GM19023 (cell line): Measurements from ENCODE around the gene GATD1.
"Not testable (repeated sequence)": the region's sequence is repeated elsewhere in the genome, so short reads cannot be mapped to it uniquely, and the experiment has no call there.

Source experiments
- ATAC-seq: cut with Tn5 transposase; IDR thresholded peaks from one replicate; pipeline ENCODE4 v1.9.1; 2021; ENCODE audit warnings: mild to moderate bottlenecking, moderate library complexity; ENCODE audit not compliant: unreplicated experiment

GATD1 gene

DNA sequence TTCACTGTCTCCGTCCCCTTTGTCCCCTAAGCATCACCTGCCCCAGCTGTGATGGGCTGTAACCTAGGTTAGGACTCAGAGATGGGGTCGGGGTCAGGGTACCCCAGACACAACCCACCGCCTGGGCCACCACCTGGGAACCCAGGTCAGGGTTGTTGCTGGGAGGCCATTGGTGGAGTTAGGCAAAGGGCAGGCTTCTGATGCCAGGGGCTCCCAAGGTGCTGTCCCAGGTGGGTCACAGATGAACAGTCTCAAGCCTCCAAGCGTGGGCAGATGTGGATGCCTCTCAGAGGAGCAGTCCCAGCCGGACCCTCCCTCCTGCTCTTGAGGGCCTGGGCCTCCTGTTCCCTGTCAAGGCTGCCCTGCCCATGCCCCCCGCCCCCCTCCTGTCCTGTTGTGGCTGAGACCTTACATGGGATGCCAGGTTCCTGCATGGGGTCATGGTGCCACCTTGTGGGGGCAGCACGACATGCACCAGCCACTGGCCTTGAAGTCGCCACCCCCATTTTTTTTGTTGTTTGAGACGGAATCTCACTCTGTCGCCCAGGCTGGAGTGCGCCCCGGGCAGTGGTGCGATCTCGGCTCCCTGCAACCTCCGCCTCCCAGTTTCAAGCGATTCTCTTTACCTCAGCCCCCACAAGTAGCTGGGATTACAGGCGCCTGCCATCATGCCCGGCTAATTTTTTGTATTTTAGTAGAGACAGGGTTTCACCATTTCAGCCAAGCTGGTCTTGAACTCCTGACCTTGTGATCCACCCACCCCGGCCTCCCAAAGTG, 12.1 kb downstream of the GATD1 start:
- ATAC-seq: no peak

DNA sequence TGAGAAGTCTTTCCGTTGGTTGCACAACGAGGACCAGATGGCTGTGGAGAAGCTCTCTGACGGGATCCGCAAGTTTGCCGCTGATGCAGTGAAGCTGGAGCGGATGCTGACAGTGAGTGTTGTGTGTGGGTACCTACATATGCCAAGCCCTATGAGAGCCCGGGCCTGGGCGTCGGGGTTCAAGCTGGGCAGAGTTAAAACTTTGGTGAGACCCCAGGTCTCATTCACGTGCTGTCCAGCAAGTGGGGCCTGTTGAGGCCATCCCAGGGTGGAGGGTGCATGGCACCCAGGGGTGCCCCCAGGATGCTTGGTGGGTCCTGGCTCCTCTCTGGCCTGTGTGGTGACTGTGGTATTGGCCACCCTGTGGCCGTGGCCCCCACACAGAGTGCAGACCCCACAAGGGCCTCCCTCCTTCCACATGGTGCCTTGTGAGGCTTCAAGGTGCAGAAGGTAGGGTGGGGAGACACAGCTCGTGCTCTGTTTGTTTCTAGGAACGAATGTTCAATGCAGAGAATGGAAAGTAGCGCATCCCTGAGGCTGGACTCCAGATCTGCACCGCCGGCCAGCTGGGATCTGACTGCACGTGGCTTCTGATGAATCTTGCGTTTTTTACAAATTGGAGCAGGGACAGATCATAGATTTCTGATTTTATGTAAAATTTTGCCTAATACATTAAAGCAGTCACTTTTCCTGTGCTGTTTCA, 12.8 kb downstream of the GATD1 start:
- ATAC-seq: no peak

GRCh38 chr11:763549-764321, 13.6 kb downstream of the GATD1 start:
- ATAC-seq: no peak

DNA sequence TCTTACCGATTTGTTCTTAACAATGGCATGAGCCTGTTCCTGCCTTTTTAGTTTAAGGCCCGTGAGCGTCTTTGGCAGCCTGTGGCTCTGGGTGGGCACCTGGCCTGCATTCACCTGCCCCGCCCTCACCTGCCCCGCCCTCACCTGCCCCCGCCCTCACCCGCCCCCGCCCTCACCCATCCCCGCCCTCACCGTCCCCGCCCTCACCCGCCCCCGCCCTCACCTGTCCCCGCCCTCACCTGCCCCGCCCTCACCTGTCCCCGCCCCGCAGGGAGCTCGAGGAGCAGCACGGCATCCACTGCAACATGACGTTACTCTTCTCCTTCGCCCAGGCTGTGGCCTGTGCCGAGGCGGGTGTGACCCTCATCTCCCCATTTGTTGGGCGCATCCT, 14.2 kb downstream of the GATD1 start:
- no peak for ATAC-seq

- no peak for ATAC-seq
Observed at GRCh38 chr11:762421-763072, 14.7 kb downstream of the GATD1 start.

DNA sequence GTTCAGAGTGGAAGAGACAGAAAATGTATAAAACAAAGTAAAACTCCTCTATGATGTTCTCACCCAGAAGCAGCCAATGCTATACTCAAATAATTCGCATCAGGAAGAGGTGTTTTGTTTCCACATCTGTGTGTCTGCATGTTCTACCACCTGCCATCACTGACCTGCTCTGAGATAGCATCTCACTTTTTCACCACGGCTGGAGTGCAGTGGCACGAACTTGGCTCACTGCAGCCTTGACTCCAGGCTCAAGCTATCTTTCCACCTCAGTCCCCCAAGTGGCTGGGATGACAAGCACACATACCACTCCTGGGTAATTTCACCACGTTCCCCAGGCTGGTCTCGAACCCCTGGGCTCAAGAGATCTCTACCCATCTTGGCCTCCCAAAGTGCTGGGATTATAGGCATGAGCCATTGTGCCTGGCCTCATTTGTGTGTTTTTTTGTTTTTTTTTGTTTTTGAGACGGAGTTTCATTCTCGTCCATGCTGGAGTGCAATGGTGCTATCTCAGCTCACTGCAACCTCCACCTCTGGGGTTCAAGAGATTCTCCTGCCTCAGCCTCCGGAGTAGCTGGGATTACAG, 15.7 kb downstream of the GATD1 start:
- ATAC-seq: no peak

GRCh38 chr11:760236-760635, 17.1 kb downstream of the GATD1 start:
- ATAC-seq: no peak

- no peak for ATAC-seq
Observed at GRCh38 chr11:749731-750130, 27.6 kb downstream of the GATD1 start.

DNA sequence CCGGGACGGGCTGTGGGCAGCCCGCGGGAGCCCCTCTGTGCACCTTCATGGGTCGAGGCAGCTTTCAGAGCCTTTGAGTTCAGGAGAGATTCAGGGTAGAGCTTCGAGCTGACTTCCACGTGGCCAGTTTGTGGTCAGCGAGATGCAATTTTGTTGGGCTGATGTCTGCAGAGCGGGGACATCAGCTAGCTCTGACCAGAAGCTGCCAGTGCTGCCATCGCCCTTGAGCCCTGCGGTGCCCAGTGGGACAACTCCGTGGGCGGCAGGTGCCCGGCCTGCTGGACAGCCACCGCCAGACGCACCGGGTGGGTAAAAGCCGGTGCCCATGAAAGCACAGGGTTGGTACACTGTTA, 29.3 kb downstream of the GATD1 start:
- no peak for ATAC-seq

GRCh38 chr11:747158-748006, 29.9 kb downstream of the GATD1 start, which contains the start of gene TALDO1:
TALDO1 (plus strand) TSS chr11:747464; CDS start chr11:747482, 18 bp downstream.
- ATAC-seq: peak; percentile 87

GRCh38 chr11:746289-747157, 30.8 kb downstream of the GATD1 start:
- peak; percentile 20 for ATAC-seq

GRCh38 chr11:745428-745827, 31.9 kb downstream of the GATD1 start:
- no peak for ATAC-seq

GRCh38 chr11:742571-743201, 34.6 kb downstream of the GATD1 start:
- ATAC-seq: no peak

DNA sequence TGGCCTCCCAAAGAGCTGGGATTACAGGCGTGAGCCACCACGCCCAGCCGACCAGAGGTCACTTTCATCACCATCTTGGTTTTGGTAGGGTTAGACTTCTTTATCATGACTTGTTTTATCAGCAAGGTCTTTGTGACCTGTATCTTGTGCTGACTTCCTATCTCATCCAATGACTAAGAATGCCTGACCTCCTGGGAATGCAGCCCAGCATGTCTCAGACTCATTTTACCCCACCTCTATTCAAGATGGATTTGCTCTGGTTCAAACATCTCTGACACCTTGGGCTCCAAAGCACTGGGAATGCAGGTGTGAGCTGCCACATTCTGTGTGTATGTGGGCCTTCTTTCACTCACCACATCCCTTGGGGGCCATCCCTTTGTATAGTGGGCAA, 35.1 kb downstream of the GATD1 start:
- no peak for ATAC-seq

DNA sequence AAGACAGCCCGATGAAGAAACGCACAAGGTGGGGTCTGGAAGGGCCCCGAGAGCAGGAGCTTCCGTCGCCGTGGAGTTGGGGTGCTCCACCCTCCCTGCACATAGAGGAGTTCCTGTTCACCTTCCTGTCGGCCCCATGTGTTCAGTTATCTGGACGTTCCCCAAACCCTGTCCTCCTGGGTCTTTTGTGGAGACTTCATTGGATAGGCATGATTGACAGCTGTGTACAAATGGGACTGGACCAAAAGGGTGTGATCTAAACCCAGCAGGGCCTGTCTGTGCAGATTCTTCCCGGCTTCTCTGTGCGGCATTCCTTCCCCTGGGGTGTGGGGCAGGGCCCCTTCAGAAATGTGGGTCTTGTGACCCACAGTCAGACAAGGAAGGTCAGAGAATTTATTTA, 39.4 kb downstream of the GATD1 start:
- ATAC-seq: not testable (repeated sequence)

DNA sequence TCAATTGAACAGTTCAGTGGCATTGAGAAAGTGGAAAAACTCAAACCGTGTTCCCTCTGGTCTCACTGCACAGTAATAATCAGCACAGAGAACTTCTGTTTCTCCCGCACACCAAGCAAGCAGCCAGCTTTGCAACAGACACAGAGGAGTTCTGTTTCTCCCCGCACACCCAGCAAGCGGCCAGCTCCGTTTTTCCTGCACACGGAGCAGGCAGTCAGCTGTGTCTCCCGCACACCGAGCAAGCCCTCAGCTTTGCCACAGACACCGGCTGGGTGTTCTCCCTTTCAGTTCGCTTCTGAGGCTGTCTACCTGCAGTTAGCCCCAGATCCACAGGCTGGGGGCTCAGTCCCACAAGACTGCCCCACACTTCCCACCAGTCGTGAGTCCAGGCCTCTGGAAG, 39.9 kb downstream of the GATD1 start:
- no peak for ATAC-seq

DNA sequence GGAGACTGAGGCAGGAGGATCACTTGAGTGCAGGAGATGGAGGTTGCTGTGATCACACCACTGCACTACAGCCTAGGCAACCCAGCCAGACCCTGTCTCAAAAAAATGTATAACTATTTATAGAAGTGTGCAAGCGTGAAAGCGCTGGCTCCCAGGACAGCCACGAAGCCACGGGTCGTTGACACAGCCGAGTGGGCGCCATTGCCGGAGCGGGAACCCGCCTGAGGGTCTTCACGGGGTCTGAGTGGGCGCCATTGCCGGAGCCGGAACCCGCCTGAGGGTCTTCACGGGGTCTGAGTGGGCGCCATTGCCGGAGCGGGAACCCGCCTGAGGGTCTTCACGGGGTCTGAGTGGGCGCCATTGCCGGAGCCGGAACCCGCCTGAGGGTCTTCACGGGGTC, 42.7 kb downstream of the GATD1 start:
- ATAC-seq: not testable (repeated sequence)

DNA sequence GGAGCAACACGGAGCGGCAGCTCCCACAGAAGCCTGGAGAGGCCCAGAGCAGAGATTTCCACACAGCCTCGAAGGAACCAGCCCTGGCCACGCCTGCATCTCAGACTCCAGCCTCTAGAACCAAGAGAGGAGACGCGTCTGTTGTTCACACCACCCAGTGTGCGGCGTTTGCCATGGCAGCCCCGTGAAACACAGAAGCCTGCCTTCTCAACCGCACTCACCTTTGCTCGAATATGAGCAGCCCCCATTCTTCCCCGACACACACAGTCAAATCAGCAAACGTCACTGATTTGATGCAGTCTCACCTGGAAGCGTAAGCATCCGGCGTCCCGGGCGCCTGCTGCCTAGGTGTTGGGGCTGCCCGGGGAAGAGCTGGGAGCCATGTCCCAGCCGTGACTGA, 44.2 kb downstream of the GATD1 start:
- ATAC-seq: no peak
